Measurements from ENCODE around the gene RBM19.
A peak's percentile ranks its signal among the peaks of the same experiment; 100 is the strongest.

Gene RBM19

DNA sequence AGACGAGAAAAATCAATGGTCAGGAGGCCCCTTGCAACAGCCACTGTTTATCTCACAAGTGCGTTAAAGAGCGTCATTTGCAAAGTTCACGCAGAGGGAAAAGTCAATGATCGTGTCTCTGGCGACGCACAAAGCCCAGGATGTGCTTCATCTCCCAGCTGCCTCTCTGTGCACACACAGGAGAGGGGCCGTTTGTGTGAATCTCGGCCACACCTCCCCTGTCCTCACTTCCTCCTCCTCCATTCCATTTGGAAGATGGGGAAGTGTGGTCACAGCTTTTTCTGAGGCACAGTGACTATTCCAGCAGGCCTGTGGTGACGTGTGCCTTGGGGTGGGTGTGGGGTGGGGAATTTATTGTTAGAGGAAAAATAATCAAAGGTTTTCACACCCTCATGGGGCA is 90.4 kb downstream of the RBM19 start:
- DNase-seq: peak; percentile 48 to 69 (median 62)

DNA sequence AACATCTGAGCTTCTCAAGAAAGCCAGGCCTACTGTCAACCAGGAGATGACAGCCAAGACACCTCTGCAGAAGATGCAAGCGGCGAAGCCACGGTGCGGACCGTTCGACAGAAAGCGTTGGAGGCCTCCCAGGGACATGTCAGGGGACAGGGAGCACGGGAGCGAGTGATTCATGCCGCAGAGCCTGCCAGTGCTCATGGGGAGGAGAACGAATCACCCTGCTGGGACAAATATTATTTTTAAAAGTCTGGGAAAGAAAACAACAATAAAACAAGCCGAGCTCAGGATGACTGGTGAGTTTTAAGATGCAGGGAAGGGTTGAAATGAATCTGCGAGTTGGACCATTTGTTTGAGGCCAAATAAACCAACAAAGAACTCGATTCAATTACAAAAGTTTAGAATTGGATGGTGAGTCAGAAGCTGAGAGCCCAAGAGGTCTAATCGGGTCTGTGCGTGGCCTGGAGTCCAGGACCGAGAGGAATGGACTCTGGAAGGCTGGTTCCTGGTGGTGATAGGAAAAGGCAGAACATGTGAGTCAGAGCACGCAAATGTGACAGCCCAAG is 91.0 kb downstream of the RBM19 start:
- DNase-seq: no peak

DNA sequence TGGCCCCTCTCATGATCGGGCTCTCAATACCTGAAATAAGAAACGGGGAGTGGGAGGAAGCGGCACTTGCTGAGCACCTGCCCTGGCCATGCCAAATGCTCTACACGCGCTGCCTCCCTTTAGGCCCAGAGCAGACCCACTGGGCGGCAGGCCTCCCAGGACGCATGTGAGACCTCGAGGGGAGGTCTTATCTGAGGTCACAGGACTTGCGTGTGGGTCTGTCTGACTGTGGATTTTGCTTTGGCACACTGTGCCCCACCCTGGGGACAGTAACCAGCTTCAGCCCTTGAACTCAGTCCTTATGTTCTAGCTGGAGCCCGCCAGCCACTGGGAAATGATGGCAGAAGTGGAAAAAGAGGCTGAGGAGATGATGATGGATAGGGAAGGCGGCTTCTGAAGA is 91.8 kb downstream of the RBM19 start:
- DNase-seq: no peak

DNA sequence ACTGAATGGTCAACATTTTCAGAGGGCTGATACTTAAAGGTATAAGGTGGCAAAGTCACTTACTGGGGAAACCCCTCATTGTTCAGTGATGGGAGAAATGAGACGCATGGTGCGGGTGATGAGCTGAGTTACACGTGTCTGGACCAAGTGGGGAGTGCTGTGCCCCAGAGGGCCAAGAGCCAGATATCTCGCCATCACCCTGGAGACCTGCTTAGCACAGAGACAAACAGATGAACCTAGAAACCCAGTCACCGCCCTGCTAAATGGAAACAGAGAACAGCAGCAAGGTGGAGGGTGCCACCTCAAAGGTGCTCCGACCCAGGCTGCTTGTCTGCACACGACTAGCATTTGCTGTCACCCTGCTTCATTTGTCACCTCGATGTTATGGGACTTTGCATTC is 92.4 kb downstream of the RBM19 start:
- DNase-seq: no peak

DNA sequence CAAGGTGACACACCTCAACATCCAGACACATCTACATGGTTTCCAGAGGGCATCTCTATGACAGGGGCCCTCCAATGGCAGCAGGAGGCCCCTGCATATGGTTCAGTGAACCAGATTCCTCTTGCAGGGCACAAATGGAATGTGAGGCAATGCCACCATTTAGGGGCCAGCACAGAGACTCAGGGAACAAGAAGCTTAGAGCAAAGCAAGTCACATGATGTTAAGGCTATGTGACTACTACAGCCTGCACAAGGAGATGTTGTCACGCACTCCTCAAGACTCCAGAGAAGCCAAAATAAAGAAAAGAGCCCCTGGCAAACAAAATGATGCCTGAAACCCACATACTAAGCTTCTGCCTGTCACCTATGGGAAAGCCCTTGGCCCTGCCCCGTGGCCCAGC is 95.2 kb downstream of the RBM19 start:
- no peak for DNase-seq

DNA sequence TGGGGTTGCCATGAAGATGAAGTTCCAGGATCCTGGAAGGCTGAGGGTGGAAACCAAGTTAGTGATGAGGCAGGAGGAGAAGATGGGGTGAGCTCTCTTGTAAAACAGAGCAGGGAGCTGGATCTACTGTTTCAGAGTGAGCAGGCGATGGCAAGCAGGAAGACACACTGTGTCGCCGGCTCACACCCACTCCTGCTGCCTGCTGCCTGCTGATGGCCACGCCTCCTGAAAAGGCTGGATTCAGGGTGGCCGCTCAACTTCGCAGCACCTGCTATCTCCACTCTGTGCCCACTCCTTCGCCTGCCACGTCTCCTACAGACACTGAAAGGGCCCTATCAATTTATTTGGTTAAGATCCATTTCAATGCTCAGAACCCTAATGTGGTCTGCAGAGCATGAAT is 96.1 kb downstream of the RBM19 start:
- DNase-seq: no peak

DNA sequence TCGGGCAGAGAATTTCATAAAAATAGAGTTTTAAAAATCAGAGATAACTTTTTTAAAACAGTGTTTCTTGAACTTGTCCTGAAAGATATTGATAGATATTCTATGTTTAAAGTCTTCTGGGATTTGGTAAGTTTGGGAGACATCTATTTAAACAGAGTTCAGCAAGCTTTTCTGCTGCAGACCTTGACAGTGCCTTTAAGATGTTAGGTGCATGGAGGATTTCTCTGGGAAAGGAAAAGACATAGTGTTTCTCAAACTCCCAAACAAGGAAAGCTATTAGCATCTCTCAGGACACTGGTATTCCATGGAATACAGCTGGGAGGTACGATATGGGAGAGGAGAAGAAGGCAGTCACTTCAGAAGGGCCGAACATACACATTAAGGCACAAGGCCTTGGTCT is 97.8 kb downstream of the RBM19 start:
- DNase-seq: no peak

DNA sequence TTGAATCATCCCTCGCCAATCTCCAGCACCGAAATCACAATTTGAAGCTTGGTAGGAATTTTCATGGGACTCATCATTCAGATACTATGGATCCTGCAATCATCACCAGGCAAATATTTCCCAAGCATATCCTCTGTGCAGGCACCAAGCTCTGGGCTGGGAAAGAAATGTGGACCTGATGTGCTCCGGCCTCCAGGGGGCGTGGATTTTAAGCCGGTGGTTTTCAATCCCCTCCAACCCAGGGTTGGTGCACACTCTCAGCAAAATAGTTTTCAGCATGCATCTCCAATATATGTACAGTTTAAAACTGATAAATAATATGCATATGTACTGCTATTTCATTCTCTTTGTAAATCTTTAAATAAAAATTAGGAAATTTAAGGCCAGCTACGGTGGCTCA is 98.9 kb downstream of the RBM19 start:
- DNase-seq: no peak

DNA sequence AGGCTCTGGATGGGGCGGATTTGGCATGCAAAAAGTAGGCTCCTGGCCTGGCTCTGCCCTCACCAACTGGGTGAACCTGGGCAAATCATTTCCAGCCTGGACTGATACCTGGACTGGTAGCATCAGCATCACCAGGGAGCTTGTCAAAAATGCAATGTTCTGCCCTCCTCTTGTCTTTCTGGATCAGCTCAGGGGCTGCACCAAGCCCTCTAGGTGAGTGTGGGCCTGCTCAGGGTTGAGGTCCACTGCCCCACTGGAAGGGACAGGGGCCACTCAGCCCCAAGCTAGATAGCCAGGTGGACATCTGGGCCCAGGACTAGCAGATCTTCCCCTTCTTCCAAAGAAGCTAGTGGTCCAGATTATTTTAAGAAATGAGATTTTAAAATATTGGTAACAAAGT is 99.6 kb downstream of the RBM19 start:
- no peak for DNase-seq

DNA sequence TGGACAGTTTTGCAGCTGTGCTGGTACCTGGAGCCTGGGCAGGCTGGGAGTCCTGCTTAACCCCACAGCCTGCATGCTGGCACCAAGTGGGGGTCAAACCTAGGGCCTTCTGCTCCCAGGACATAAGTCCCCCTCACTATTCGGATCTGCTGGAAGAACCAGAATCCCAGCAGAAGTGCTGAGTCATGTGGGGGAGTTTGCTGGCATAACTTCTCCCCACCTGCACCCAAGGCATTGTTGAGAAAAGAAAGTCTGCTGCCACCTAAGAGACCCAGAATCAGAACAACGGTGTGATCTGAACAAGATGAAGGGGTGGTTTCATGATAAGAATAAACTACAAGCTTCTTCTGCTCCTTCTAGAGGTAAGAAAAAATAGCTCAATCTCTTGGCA is 102.7 kb downstream of the RBM19 start:
- DNase-seq: no peak

DNA sequence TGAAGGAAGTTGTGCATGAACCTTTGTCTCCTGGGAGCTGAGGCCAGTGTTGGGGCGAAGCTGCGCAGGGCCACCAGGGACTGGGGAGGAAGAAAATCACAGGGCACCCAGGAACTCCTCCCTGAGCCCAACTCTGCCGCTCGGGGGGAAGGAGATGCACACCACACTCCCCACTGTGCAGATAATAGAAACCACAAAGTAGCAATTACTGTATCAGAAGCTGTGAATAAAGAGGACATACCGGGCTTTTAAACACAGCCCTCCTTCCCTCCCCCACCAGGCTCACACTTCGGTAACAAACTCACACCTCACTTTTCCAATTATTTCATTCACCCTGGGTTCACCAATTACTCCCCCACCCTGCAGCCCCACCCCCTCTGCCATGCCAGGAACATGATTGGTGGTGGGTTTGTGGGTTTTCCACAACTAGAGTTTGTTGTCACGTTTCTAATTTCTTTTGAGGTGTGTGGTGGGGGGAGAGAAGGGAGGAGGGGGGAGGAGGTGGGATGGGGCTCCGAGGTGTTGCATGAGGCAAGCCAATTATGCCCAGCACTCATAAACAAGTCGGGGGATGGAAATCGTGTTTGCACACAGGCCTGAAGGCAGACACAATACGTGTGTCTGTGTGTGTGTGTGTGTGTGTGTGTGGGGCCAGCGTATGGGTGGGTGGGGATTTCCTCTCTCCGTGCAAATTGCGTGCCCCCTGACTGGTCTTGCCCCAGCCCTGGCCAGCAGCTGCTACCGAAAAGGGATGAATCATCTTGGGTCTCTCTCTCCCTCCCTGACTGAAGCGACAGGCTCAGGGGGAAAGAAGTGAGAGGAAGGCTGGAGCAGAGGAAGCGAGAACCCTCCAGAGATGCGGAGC is 103.3 kb downstream of the RBM19 start:
- DNase-seq: peak; percentile 45 to 79 (median 68)

DNA sequence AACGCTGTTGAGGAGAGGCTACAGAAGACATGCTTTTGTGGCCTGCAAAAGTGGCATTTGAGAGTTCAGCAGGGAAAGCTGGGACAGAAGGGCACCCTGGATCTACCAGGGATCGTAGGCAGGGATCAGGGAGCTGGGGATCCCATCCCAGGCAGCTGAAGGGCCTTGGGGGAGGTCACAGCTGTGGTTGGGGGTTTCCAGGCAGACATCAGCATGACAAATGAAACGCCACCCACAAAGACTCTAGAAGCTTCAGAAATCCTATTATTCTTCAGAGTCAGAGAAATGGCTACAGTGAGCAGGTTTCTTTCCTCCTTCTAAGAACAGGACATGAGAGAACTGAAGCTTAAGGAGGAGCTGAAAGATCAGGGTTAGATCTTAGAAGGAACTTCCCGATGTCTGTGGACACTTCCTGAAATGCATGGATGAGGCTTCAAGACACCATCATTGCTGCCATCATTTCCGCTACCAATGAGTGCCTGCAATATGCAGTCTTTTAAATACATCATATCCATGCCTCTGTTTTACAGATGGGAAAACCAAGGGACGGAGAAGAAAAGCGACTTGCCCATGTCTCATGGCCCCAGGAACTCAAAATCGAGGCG is 104.3 kb downstream of the RBM19 start:
- peak in 3 of 4 experiments; percentile 16 to 45 (median 35) for DNase-seq

DNA sequence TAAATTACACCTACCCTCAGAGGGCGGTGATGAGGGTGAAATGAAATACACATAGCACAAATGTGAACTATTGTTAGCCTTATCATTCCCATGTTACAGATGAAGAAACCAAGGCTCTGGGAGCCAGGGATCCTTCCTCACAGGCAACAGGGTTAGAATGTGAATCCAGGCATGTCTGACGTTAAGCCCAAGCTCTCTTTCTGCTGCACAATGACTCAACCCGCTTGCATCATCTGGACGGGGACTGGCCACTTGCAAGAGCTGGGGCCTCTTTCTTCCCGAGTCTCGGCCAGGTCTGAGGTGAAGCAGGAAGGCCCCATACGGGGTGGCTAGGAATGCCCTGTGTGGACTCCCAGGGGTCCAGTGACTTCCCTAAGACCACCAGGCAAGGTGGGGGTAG is 105.2 kb downstream of the RBM19 start:
- DNase-seq: peak; percentile 62 to 81 (median 72)

DNA sequence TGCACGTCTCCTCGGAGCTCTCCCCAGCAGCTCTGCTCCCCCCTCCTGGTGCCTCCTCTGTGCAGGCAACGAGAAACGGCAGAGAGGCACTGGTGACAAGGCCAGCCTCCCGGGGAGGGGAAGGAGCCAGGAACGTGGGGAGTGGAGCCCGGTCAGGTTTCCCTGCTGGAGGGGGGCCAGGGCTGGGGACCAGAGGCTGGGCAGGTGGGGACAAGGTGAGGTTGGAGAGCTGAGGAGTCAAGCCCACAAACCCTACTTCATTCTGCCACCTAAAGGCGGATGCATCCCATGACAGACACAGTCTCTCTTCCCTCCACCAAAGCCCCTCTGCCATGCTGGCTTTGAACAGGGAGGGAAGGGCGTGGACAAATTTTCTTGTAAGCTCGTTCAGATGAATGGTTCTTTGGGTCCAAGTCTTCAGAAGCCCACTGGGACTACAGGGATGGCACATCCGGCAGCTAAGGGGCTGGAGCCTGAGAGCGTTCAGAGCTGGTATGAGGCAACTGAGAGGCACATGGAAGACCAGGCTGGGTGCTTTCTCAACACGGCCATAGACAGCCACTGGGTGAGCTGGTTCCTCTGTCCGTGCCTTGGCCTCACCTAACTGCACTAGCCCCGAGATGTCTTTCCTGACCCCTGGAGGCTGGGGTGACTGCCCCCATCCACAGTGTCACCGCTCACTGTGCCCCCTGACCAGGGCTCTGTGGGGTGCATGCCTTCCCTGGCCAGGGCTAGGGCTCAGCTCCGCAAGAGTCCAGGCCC is 105.9 kb downstream of the RBM19 start:
- DNase-seq: no peak

DNA sequence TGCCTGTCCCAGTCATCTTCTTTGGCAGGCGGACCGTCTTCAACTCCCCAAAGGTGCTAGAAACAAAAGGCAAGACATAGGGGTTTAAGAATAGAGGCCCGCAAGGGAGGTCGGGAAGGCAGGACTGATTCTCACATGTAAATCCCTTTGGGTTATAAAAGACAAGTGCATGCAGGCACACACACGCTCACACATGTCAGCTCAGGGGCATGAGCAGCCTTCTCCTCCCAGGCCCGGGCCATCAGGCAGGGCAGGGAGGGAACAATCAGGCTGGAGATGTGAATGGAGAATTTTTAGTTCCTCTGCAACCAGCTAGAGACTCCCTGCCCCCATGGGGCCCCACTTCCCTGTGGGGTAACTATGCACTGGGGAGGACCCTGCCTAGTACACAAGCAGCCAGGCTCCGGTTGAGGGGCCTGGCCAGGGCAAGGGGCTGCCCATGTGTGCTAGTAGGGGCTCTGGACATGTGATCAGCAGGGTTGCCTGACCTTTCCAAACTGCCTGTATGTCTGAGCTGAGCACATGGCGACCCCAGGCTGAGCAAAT is 107.2 kb downstream of the RBM19 start:
- DNase-seq: peak in 2 of 4 experiments; percentile 10 to 20

DNA sequence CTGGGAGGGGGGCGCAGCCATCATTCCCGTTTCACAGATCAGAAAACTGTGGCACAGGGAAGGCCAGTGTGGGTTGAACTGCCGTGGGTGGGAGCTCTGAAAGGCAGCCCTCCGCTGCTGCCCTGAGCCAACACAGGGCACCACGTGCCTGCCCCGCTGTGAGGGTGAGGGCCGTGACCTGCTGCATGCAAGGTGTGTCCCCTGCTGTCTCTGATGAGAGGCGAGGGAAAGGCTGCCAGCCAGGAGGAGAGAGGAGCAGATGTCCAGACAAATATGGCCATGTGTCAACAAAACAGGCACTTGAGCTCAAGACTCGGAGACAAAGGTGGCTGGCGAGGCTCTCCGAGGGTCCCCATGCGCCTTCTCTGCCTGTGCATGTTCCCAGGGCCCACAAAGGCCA is 108.8 kb downstream of the RBM19 start:
- DNase-seq: no peak

DNA sequence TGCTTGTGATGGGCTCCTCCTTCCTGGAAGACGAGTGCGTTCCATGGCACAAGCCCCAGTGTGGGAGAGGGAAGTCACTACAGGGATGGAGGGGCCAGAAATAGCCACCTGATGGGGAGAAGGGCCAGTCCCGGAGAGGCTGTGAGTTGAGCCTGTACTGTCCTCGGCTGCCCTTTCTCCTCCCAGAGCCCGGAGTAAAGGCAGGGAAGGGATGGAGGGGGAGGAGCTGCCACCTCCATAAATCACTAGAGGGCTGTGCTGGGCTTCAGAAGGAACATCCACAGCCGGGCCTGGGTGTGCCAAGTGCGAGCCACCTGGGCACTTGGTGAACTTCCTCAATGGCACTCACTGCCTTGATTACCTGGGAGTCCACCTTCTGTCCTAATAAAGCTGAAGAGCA is 110.1 kb downstream of the RBM19 start:
- DNase-seq: no peak

DNA sequence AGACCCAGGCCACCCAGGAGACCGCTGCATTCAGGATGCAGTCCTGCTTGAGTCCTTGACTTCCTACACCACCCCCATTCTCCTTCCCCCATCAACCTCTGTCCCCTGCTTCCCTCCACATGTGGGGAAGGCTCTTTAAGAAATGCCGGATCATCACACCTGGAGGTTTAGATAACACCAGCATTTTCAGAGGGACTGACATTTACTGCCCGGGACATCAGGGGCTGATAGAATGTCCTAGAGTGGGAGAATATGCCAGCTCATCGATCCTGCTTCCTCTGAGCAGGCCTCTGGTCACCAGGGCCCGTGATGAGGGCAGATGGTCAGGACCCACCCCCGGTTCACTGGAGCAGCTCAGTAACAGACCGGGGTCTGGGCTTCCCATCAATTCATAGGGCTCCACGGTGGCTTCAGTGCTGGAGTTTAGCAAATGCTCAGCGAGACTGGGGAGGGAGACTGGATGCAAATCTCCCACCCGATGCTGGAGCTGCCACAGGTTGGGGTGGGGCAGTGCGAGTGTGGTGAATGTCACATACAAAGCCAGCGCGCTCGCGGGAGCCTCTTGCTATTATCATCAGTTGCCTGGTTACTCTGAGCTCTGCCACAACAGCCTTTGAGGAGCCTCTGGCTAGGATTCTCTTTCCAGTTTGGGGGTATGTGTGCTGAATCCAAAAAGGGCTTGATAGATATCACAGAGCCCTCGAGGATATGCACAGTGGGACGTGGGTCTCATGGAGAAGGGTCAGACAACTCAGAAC is 111.6 kb downstream of the RBM19 start:
- DNase-seq: no peak

DNA sequence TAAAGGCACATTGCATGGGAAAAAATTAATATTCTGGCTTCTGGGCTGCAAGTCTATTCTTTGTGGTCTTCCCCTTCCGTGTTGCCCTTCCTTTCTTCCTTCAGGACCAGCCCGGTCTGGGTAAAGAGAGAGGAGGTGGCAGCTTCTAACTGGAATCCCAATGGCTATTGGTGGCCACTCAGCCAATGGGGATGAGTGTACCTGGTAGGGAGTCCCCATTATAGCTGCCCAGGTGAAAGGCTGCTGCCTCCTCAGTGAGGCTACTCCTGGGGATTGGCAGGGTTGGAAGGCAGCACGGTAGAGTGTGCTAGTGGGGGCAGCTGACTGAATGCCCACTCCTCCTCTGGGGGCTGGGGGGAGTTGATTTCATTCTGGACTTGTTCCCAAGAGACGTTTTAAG is 112.6 kb downstream of the RBM19 start:
- DNase-seq: no peak

DNA sequence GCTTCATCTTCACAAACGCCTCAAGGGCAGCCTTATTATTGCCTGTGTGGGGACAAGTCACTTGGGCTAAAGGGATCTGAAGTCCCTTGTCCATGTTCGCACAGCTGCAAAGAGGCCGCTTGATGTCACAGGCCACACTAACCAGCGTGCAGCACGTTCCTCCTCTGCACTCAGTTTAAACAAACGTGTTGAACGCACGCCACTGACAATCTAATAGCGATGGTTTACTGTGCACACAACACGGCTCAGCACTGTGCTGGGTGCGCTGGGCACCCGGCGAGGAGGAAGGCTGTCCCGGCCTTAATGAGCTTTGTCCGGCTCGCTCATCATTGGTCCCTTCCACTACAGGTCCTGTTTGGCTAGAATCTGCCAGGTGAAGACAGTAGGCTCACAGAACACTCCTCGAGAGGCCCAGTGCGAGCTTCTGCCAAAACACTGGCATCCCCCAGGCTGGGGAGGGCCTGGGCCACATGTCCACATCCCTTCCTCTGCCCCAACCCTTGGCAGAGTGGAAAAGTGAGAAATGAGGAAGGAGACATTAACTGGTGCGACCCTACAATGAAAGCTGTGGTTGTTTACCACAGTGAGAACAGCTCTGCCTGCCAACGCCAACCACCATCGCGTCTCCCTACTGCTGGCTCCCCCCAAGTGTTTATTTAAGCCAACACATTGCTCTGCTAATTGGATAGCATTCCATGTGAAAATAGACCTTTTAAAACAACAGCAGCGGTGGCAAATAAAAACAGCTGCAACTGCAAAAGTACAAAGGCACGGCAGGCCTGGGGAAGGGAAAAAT is 113.2 kb downstream of the RBM19 start:
- DNase-seq: no peak

DNA sequence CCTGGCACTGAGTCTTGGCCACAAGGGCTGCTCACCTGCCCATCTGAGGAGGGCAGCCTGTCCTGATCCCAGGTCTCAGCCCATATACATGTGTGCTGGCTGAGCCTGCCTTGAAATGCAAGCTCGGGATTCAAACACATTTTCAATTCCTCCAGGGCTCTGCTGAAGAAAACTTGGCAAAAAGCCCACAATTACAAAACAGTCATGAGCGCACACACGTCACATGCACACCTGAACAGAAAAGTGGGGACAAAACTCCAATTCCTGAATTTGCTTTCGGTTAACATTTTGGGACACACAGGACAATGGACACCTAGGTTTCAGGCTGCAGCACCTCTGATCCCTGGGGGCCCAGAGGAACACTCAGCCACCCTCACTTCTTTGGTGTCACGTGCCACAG is 113.9 kb downstream of the RBM19 start:
- no peak for DNase-seq
